Osteoblast (primary cell): ENCODE measurements around the gene NKX3-2. TPM values are rescaled to one million over a fixed set of nuclear protein-coding genes. Genes with fewer than 3 reads are reported as not detected.

ENCODE experiments used
- DNase-seq: peaks from one replicate; pipeline ENCODE4 v3.0.0; 2011; ENCODE audit warnings: low spot score, mixed read lengths; ENCODE audit not compliant: insufficient read length; ENCODE audit errors: missing footprints
- H2AFZ ChIP-seq: 2 replicates; pipeline ENCODE4 v1.6.0; 2011; ENCODE audit warnings: mild to moderate bottlenecking, low read length
- H3K27ac ChIP-seq: 2 replicates; pipeline ENCODE4 v1.5.1; 2011; ENCODE audit warnings: mild to moderate bottlenecking, low read depth, low read length, moderate library complexity
- H3K27me3 ChIP-seq: 2 replicates; pipeline ENCODE4 v1.6.0; 2012; ENCODE audit warnings: mild to moderate bottlenecking, control low read depth, inconsistent platforms, low read length, moderate library complexity; ENCODE audit not compliant: insufficient read depth
- H3K36me3 ChIP-seq: 2 replicates; pipeline ENCODE4 v1.5.1; 2011; ENCODE audit warnings: mild to moderate bottlenecking, low read length, control low read depth, moderate library complexity; ENCODE audit not compliant: insufficient read depth
- H3K4me1 ChIP-seq: 2 replicates; pipeline ENCODE4 v1.5.1; 2011; ENCODE audit warnings: mild to moderate bottlenecking, low read length, control low read depth, moderate library complexity; ENCODE audit not compliant: insufficient read depth
- H3K4me2 ChIP-seq: 2 replicates; pipeline ENCODE4 v1.6.0; 2011; ENCODE audit warnings: mild to moderate bottlenecking, low read length; ENCODE audit not compliant: insufficient read depth
- H3K4me3 ChIP-seq: fragments of 200-600 bp; sonication (generic); 3 replicates; pipeline ENCODE4 v1.5.1; 2012; ENCODE audit warnings: mild to moderate bottlenecking, low read length, inconsistent platforms; ENCODE audit not compliant: insufficient read depth
- H3K79me2 ChIP-seq: 2 replicates; pipeline ENCODE4 v1.6.0; 2012; ENCODE audit warnings: mild to moderate bottlenecking, low read length, control low read depth, inconsistent platforms; ENCODE audit not compliant: insufficient read depth
- H3K9me3 ChIP-seq: 2 replicates; pipeline ENCODE4 v1.5.1; 2011; ENCODE audit warnings: low read depth, low read length, control low read depth
- H4K20me1 ChIP-seq: 2 replicates; pipeline ENCODE4 v1.6.0; 2012; ENCODE audit warnings: mild to moderate bottlenecking, low read length, control low read depth; ENCODE audit not compliant: insufficient read depth
- CTCF ChIP-seq: IDR thresholded peaks from 2 replicates; pipeline ENCODE4 v1.5.1; 2011; ENCODE audit warnings: mild to moderate bottlenecking, low read depth, low read length, moderate library complexity; ENCODE audit errors: extremely low read depth
- total RNA-seq: library from RNA; depleted of rRNA; stranded (reverse); fragments of >200 nt; gene quantifications from 2 replicates; pipeline ENCODE4 v1.2.3, GENCODE V29; 2012

NKX3-2 gene
- total RNA-seq, 1 donor, result 0.72 TPM

GRCh38 chr4:13584481-13584880 is 40.2 kb upstream of the NKX3-2 start:
- Histone ChIP-seq H3K4me1 (no peaks in the 10 kb centered on the region), H3K9me3 (no peaks in the 10 kb centered on the region), H3K27me3 (no peaks in the 10 kb centered on the region), H3K4me2 (no peak overlapping the region), H3K4me3 (no peak overlapping the region), H4K20me1 (no peaks in the 10 kb centered on the region), H2AFZ (no peak overlapping the region), H3K27ac (no peak overlapping the region), H3K79me2 (no peaks in the 10 kb centered on the region), H3K36me3 (peaks cover 72% of the 10 kb centered on the region)
- DNase-seq, result no peak
- no peak for TF ChIP-seq CTCF

- H3K27ac ChIP-seq, result no peak overlapping the region
- H3K27me3 ChIP-seq, result no peaks in the 10 kb centered on the region
- H3K4me2 ChIP-seq, result no peak overlapping the region
- H4K20me1 ChIP-seq, result no peaks in the 10 kb centered on the region
- no peaks in the 10 kb centered on the region for H3K79me2 ChIP-seq
- H3K4me3 ChIP-seq, result no peak overlapping the region
- DNase-seq, result no peak
- no peaks in the 10 kb centered on the region for H3K9me3 ChIP-seq
- H3K36me3 ChIP-seq, result peaks cover 62% of the 10 kb centered on the region
- TF ChIP-seq CTCF, result no peak
- no peak overlapping the region for H2AFZ ChIP-seq
- no peaks in the 10 kb centered on the region for H3K4me1 ChIP-seq
Measured at GRCh38 chr4:13580036-13580435, 35.7 kb upstream of the NKX3-2 start.

GRCh38 chr4:13577660-13578059 is 33.4 kb upstream of the NKX3-2 start:
- H4K20me1 ChIP-seq, result no peaks in the 10 kb centered on the region
- no peak for DNase-seq
- H3K79me2 ChIP-seq, result no peaks in the 10 kb centered on the region
- no peak overlapping the region for H3K27ac ChIP-seq
- no peaks in the 10 kb centered on the region for H3K4me1 ChIP-seq
- no peak overlapping the region for H3K4me3 ChIP-seq
- no peak overlapping the region for H3K4me2 ChIP-seq
- no peaks in the 10 kb centered on the region for H3K9me3 ChIP-seq
- no peaks in the 10 kb centered on the region for H3K27me3 ChIP-seq
- peaks cover 61% of the 10 kb centered on the region for H3K36me3 ChIP-seq
- H2AFZ ChIP-seq, result no peak overlapping the region
- TF ChIP-seq CTCF, result no peak

GRCh38 chr4:13570916-13571315 is 26.6 kb upstream of the NKX3-2 start:
- no peak for TF ChIP-seq CTCF
- Histone ChIP-seq H2AFZ (no peak overlapping the region), H4K20me1 (no peaks in the 10 kb centered on the region), H3K4me1 (no peaks in the 10 kb centered on the region), H3K27ac (no peak overlapping the region), H3K4me3 (no peak overlapping the region), H3K79me2 (no peaks in the 10 kb centered on the region), H3K4me2 (no peak overlapping the region), H3K9me3 (no peaks in the 10 kb centered on the region), H3K27me3 (no peaks in the 10 kb centered on the region), H3K36me3 (peaks cover 40% of the 10 kb centered on the region)
- DNase-seq, result peak; percentile 54
